Mucosa of rectum (tissue), 2 donors: ENCODE measurements around the gene HSPA12A.
"Not testable (repeated sequence)": the region's sequence is repeated elsewhere in the genome, so short reads cannot be mapped to it uniquely, and the experiment has no call there.

Source experiments
- H3K27ac ChIP-seq, 2 donors: one replicate each; pipeline ENCODE4 v1.7.0; 2013; ENCODE audit warnings: inconsistent platforms in 2 of 2, low read depth in 2 of 2, low read length in 2 of 2
- H3K27me3 ChIP-seq, 2 donors: one replicate each; pipeline ENCODE4 v1.7.0; 2013; ENCODE audit warnings: low read length in 2 of 2; ENCODE audit not compliant: control insufficient read depth in 2 of 2, insufficient read depth in 2 of 2
- H3K36me3 ChIP-seq, 2 donors: one replicate each; pipeline ENCODE4 v1.7.0; 2013; ENCODE audit warnings: low read length in 2 of 2; ENCODE audit not compliant: control insufficient read depth in 2 of 2, insufficient read depth in 2 of 2
- H3K4me1 ChIP-seq, 2 donors: one replicate each; pipeline ENCODE4 v1.7.0; 2013; ENCODE audit warnings: low read length in 2 of 2, mild to moderate bottlenecking in 1 of 2; ENCODE audit not compliant: control insufficient read depth in 2 of 2, insufficient read depth in 2 of 2
- H3K4me3 ChIP-seq, 2 donors: one replicate each; pipeline ENCODE4 v1.7.0; 2013; ENCODE audit warnings: low read length in 2 of 2
- H3K9ac ChIP-seq, 2 donors: one replicate each; pipeline ENCODE4 v1.7.0; 2013; ENCODE audit warnings: low read length in 2 of 2, low read depth in 1 of 2, mild to moderate bottlenecking in 1 of 2
- H3K9me3 ChIP-seq, 2 donors: one replicate each; pipeline ENCODE4 v1.7.0; 2013; ENCODE audit warnings: low read length in 2 of 2; ENCODE audit not compliant: control insufficient read depth in 2 of 2
- donor health status: healthy.
- donor health status: Normal muscosa, but diverticular disease.

HSPA12A gene

GRCh38 chr10:116716381-116716780 lies 26.0 kb downstream of the HSPA12A start:
- H3K4me1 ChIP-seq = peaks cover 5 to 14% of the 10 kb centered on the region in 2 donors
- H3K9me3 ChIP-seq = no peaks in the 10 kb centered on the region
- H3K36me3 ChIP-seq = no peaks in the 10 kb centered on the region
- H3K9ac ChIP-seq = no peak overlapping the region
- no peak overlapping the region for H3K4me3 ChIP-seq
- H3K27me3 ChIP-seq = peaks cover 0 to 2% of the 10 kb centered on the region in 2 donors
- no peak overlapping the region for H3K27ac ChIP-seq

GRCh38 chr10:116715839-116716377 lies 26.5 kb downstream of the HSPA12A start:
- no peak overlapping the region for H3K9ac ChIP-seq
- no peaks in the 10 kb centered on the region for H3K36me3 ChIP-seq
- no peak overlapping the region for H3K27ac ChIP-seq
- peaks cover 0 to 2% of the 10 kb centered on the region in 2 donors for H3K27me3 ChIP-seq
- no peaks in the 10 kb centered on the region for H3K9me3 ChIP-seq
- no peak overlapping the region for H3K4me3 ChIP-seq
- peaks cover 5 to 10% of the 10 kb centered on the region in 2 donors for H3K4me1 ChIP-seq

GRCh38 chr10:116715341-116715740 lies 27.0 kb downstream of the HSPA12A start:
- H3K36me3 ChIP-seq = no peaks in the 10 kb centered on the region
- H3K4me1 ChIP-seq = peaks cover 0 to 5% of the 10 kb centered on the region in 2 donors
- H3K9me3 ChIP-seq = no peaks in the 10 kb centered on the region
- H3K4me3 ChIP-seq = no peak overlapping the region
- peaks cover 0 to 2% of the 10 kb centered on the region in 2 donors for H3K27me3 ChIP-seq
- H3K9ac ChIP-seq = no peak overlapping the region
- H3K27ac ChIP-seq = no peak overlapping the region

GRCh38 chr10:116713846-116714245 lies 28.5 kb downstream of the HSPA12A start:
- no peak overlapping the region for H3K9ac ChIP-seq
- no peaks in the 10 kb centered on the region for H3K4me1 ChIP-seq
- H3K36me3 ChIP-seq = no peaks in the 10 kb centered on the region
- H3K27ac ChIP-seq = no peak overlapping the region
- H3K9me3 ChIP-seq = no peaks in the 10 kb centered on the region
- H3K4me3 ChIP-seq = no peak overlapping the region
- peaks cover 0 to 2% of the 10 kb centered on the region in 2 donors for H3K27me3 ChIP-seq

GRCh38 chr10:116712989-116713543 lies 29.3 kb downstream of the HSPA12A start:
- H3K9ac ChIP-seq = no peak overlapping the region
- no peaks in the 10 kb centered on the region for H3K9me3 ChIP-seq
- no peak overlapping the region for H3K4me3 ChIP-seq
- H3K36me3 ChIP-seq = no peaks in the 10 kb centered on the region
- H3K27ac ChIP-seq = no peak overlapping the region
- peaks cover 0 to 2% of the 10 kb centered on the region in 2 donors for H3K27me3 ChIP-seq
- peaks cover 0 to 2% of the 10 kb centered on the region in 2 donors for H3K4me1 ChIP-seq

- Histone ChIP-seq H3K4me1 (peaks cover 0 to 2% of the 10 kb centered on the region in 2 donors), H3K9me3 (no peaks in the 10 kb centered on the region), H3K36me3 (no peaks in the 10 kb centered on the region), H3K4me3 (no peak overlapping the region), H3K9ac (no peak overlapping the region), H3K27me3 (no peaks in the 10 kb centered on the region), H3K27ac (no peak overlapping the region)
These were observed 29.8 kb downstream of the HSPA12A start for GRCh38 chr10:116712519-116712918.

GRCh38 chr10:116711803-116712202 lies 30.6 kb downstream of the HSPA12A start:
- H3K4me1 ChIP-seq, H3K36me3 ChIP-seq, H3K27ac ChIP-seq, H3K27me3 ChIP-seq, H3K9ac ChIP-seq, H3K9me3 ChIP-seq, H3K4me3 ChIP-seq: not testable (repeated sequence)

GRCh38 chr10:116710076-116710475 lies 32.3 kb downstream of the HSPA12A start:
- Histone ChIP-seq H3K27me3 (no peaks in the 10 kb centered on the region), H3K27ac (no peak overlapping the region), H3K9ac (no peak overlapping the region), H3K4me3 (no peak overlapping the region), H3K9me3 (no peaks in the 10 kb centered on the region), H3K36me3 (no peaks in the 10 kb centered on the region), H3K4me1 (peaks cover 0 to 2% of the 10 kb centered on the region in 2 donors)

GRCh38 chr10:116708877-116709276 lies 33.5 kb downstream of the HSPA12A start:
- no peaks in the 10 kb centered on the region for H3K36me3 ChIP-seq
- no peak overlapping the region for H3K4me3 ChIP-seq
- H3K27me3 ChIP-seq = no peaks in the 10 kb centered on the region
- H3K9me3 ChIP-seq = no peaks in the 10 kb centered on the region
- no peak overlapping the region for H3K27ac ChIP-seq
- H3K4me1 ChIP-seq = peaks cover 0 to 2% of the 10 kb centered on the region in 2 donors
- H3K9ac ChIP-seq = no peak overlapping the region

GRCh38 chr10:116708391-116708821 lies 34.0 kb downstream of the HSPA12A start:
- H3K27me3 ChIP-seq = no peaks in the 10 kb centered on the region
- no peaks in the 10 kb centered on the region for H3K36me3 ChIP-seq
- H3K4me3 ChIP-seq = no peak overlapping the region
- H3K9ac ChIP-seq = no peak overlapping the region
- H3K9me3 ChIP-seq = no peaks in the 10 kb centered on the region
- H3K27ac ChIP-seq = no peak overlapping the region
- peaks cover 0 to 2% of the 10 kb centered on the region in 2 donors for H3K4me1 ChIP-seq
